IMR-90 (cell line): ENCODE data around the gene ZNF611. TPM values are rescaled to one million over a fixed set of nuclear protein-coding genes. Genes with fewer than 3 reads are reported as not detected.

ENCODE experiments used
- ATAC-seq: fragments of 200-7000 bp; cut with Tn5 transposase; 2 replicates; pipeline ENCODE4 v1.9.1; 2020; ENCODE audit warnings: low read depth, mild to moderate bottlenecking, moderate library complexity
- BruUV-seq: library from RNA; stranded (reverse); fragments of 400-500 nt; replicated peaks from 2 replicates; lab custom pipeline; 2021; lab: Mats Ljungman, UMichigan
- CTCF ChIA-PET: fragments of 300-600 bp; formaldehyde crosslinking; extraction: SDS; loops from one replicate; lab custom pipeline; 2021; ENCODE audit warnings: antibody characterized with exemption; lab: Yijun Ruan, JAX
- POLR2A ChIA-PET: fragments of 300-600 bp; sonication (Branson Sonifier 250); formaldehyde crosslinking; loops from one replicate; lab custom pipeline; 2022; ENCODE audit warnings: antibody characterized with exemption; ENCODE audit not compliant: unreplicated experiment; lab: Charles Lee
- DNase-seq: peaks from one replicate; pipeline ENCODE4 v3.0.0; 2013
- H2AFZ ChIP-seq: replicated peaks from 2 replicates; pipeline ENCODE3; 2013; ENCODE audit warnings: low read length, mild to moderate bottlenecking; ENCODE audit not compliant: poor library complexity
- H2AK5ac ChIP-seq: 2 replicates; pipeline ENCODE4 v1.6.1; 2013; ENCODE audit warnings: low read depth, low read length, inconsistent platforms
- H2AK9ac ChIP-seq: replicated peaks from 2 replicates; pipeline ENCODE3; 2013; ENCODE audit warnings: mild to moderate bottlenecking, low read depth, low read length, moderate library complexity; ENCODE audit not compliant: poor library complexity
- H2BK120ac ChIP-seq: 2 replicates; pipeline ENCODE4 v1.6.1; 2013; ENCODE audit warnings: low read depth, low read length, inconsistent platforms
- H2BK15ac ChIP-seq: 3 replicates; pipeline ENCODE4 v1.6.1; 2013; ENCODE audit warnings: low read depth, low read length, inconsistent platforms
- H2BK20ac ChIP-seq: 2 replicates; pipeline ENCODE4 v1.6.1; 2013; ENCODE audit warnings: low read depth, mild to moderate bottlenecking, inconsistent platforms, low read length, moderate library complexity
- H2BK5ac ChIP-seq: 2 replicates; pipeline ENCODE4 v1.6.1; 2013; ENCODE audit warnings: mild to moderate bottlenecking, low read depth, low read length, inconsistent platforms; ENCODE audit not compliant: poor library complexity, severe bottlenecking
- H3K14ac ChIP-seq: replicated peaks from 2 replicates; pipeline ENCODE4 v1.6.1; 2013; ENCODE audit warnings: low read depth, low read length, inconsistent platforms
- H3K18ac ChIP-seq: 2 replicates; pipeline ENCODE4 v1.6.1; 2013; ENCODE audit warnings: low read depth, low read length, control low read depth
- H3K23ac ChIP-seq: 2 replicates; pipeline ENCODE4 v1.6.1; 2013; ENCODE audit warnings: low read depth, low read length, inconsistent platforms
- H3K27ac ChIP-seq: 2 replicates; pipeline ENCODE4 v1.5.1; 2013; ENCODE audit warnings: mild to moderate bottlenecking, control low read depth, low read length; ENCODE audit not compliant: insufficient read depth
- H3K27me3 ChIP-seq: 2 replicates; pipeline ENCODE4 v1.6.1; 2013; ENCODE audit warnings: low read length; ENCODE audit not compliant: control insufficient read depth, insufficient read depth
- H3K36me3 ChIP-seq: 2 replicates; pipeline ENCODE4 v1.6.1; 2013; ENCODE audit warnings: low read length, mixed read lengths; ENCODE audit not compliant: control insufficient read depth, insufficient read depth
- H3K4ac ChIP-seq: 2 replicates; pipeline ENCODE4 v1.6.1; 2013; ENCODE audit warnings: low read depth, low read length, inconsistent platforms
- H3K4me1 ChIP-seq: 2 replicates; pipeline ENCODE4 v1.6.1; 2013; ENCODE audit warnings: low read length, mixed read lengths; ENCODE audit not compliant: control insufficient read depth, insufficient read depth
- H3K4me2 ChIP-seq: 2 replicates; pipeline ENCODE4 v1.6.1; 2013; ENCODE audit warnings: low read depth, mild to moderate bottlenecking, control low read depth, low read length, moderate library complexity
- H3K4me3 ChIP-seq: 2 replicates; pipeline ENCODE4 v1.5.1; 2013; ENCODE audit warnings: low read depth, mild to moderate bottlenecking, control low read depth, low read length, moderate library complexity; ENCODE audit not compliant: insufficient read depth
- H3K56ac ChIP-seq: 2 replicates; pipeline ENCODE4 v1.6.1; 2013; ENCODE audit warnings: low read length, inconsistent platforms; ENCODE audit not compliant: insufficient read depth; ENCODE audit errors: extremely low read depth
- H3K79me1 ChIP-seq, 2 experiments: 2 replicates each; pipeline ENCODE4 v1.6.1; 2013; ENCODE audit warnings: low read length in 2 of 2, inconsistent platforms in 1 of 2, low read depth in 1 of 2
- H3K9ac ChIP-seq: 2 replicates; pipeline ENCODE4 v1.6.1; 2013; ENCODE audit warnings: low read depth, low read length, control low read depth
- H3K9me1 ChIP-seq: 2 replicates; pipeline ENCODE4 v1.6.1; 2013; ENCODE audit warnings: low read length, inconsistent platforms; ENCODE audit not compliant: insufficient read depth
- H3K9me3 ChIP-seq: 2 replicates; pipeline ENCODE4 v1.6.1; 2013; ENCODE audit warnings: low read length; ENCODE audit not compliant: control insufficient read depth, insufficient read depth
- H4K20me1 ChIP-seq: 2 replicates; pipeline ENCODE4 v1.6.1; 2013; ENCODE audit warnings: low read length, inconsistent platforms; ENCODE audit not compliant: insufficient read depth
- H4K5ac ChIP-seq: 2 replicates; pipeline ENCODE4 v1.6.1; 2013; ENCODE audit warnings: mild to moderate bottlenecking, low read depth, low read length, control low read depth
- H4K8ac ChIP-seq, 2 experiments: 2 replicates each; pipeline ENCODE4 v1.6.1; 2013; ENCODE audit warnings: low read depth in 2 of 2, low read length in 2 of 2, control low read depth in 1 of 2, inconsistent platforms in 1 of 2
- H4K91ac ChIP-seq: 2 replicates; pipeline ENCODE4 v1.6.1; 2013; ENCODE audit warnings: low read depth, low read length, inconsistent platforms; ENCODE audit not compliant: insufficient read depth
- BHLHE40 ChIP-seq: fragments of 150-350 bp; IDR thresholded peaks from 2 replicates; pipeline ENCODE4 v1.6.1; 2016; ENCODE audit warnings: mild to moderate bottlenecking, low read depth, low read length
- CEBPB ChIP-seq: IDR thresholded peaks from 2 replicates; pipeline ENCODE4 v1.6.1; 2012; ENCODE audit warnings: low read depth, low read length, improper control_type of control experiment
- CHD1 ChIP-seq: IDR thresholded peaks from 2 replicates; pipeline ENCODE4 v1.6.1; 2012; ENCODE audit warnings: low read depth, low read length, improper control_type of control experiment
- CTCF ChIP-seq: conservative IDR thresholded peaks from 2 replicates; pipeline ENCODE4 v1.5.1; 2012; ENCODE audit warnings: mild to moderate bottlenecking, low read depth, low read length, improper control_type of control experiment
- FOS ChIP-seq: fragments of 150-350 bp; IDR thresholded peaks from 2 replicates; pipeline ENCODE4 v1.6.1; 2016; ENCODE audit warnings: low read depth, low read length
- MAFK ChIP-seq: IDR thresholded peaks from 2 replicates; pipeline ENCODE4 v1.6.1; 2012; ENCODE audit warnings: low read depth, low read length, improper control_type of control experiment
- MAZ ChIP-seq: IDR thresholded peaks from 2 replicates; pipeline ENCODE4 v1.6.1; 2012; ENCODE audit warnings: low read depth, mild to moderate bottlenecking, low read length, improper control_type of control experiment, moderate library complexity, borderline replicate concordance
- MXI1 ChIP-seq: IDR thresholded peaks from 2 replicates; pipeline ENCODE4 v1.6.1; 2012; ENCODE audit warnings: low read depth, mild to moderate bottlenecking, low read length, moderate library complexity, borderline replicate concordance
- NFE2L2 ChIP-seq: fragments of 150-350 bp; IDR thresholded peaks from 2 replicates; pipeline ENCODE4 v1.6.1; 2016; ENCODE audit warnings: low read depth, mild to moderate bottlenecking, low read length
- POLR2A ChIP-seq: IDR thresholded peaks from 2 replicates; pipeline ENCODE4 v1.6.1; 2012; ENCODE audit warnings: mild to moderate bottlenecking, low read depth, low read length
- RAD21 ChIP-seq: IDR thresholded peaks from 2 replicates; pipeline ENCODE4 v1.6.1; 2012; ENCODE audit warnings: low read length, improper control_type of control experiment
- RCOR1 ChIP-seq: IDR thresholded peaks from 2 replicates; pipeline ENCODE4 v1.6.1; 2012; ENCODE audit warnings: mild to moderate bottlenecking, low read length, improper control_type of control experiment; ENCODE audit not compliant: insufficient replicate concordance
- RFX5 ChIP-seq: IDR thresholded peaks from 2 replicates; pipeline ENCODE4 v1.8.0; 2012; ENCODE audit warnings: low read depth, mild to moderate bottlenecking, low read length, moderate library complexity
- SMC3 ChIP-seq: fragments of 150-350 bp; IDR thresholded peaks from 2 replicates; pipeline ENCODE4 v1.6.1; 2016; ENCODE audit warnings: low read depth, mild to moderate bottlenecking, antibody characterized with exemption, low read length, moderate library complexity
- USF2 ChIP-seq: fragments of 150-350 bp; IDR thresholded peaks from 2 replicates; pipeline ENCODE4 v1.6.1; 2017; ENCODE audit warnings: mild to moderate bottlenecking, antibody characterized with exemption, low read length, low read depth
- WGBS, 2 experiments: methylation state at CpG; one replicate each; pipeline versions ENCODE4 v1.1.5 to v1.1.7; 2013; ENCODE audit warnings: missing lambda C conversion rate in 2 of 2; ENCODE audit not compliant: insufficient read length in 1 of 2; ENCODE audit errors: extremely low coverage in 2 of 2; 5-methylcytosine and 5-hydroxymethylcytosine counted together
- dilution Hi-C: fragments of 300-500 bp; cut with HindIII; formaldehyde crosslinking; loops from one replicate; pipeline ENCODE4 v1.14.3; 2018; ENCODE audit warnings: low sequenced_read_pairs; ENCODE audit not compliant: unreplicated experiment
- in situ Hi-C: fragments of 300-500 bp; cut with MboI; formaldehyde crosslinking; loops from 3 replicates; pipeline ENCODE4 v1.14.3; 2019; ENCODE audit warnings: low sequenced_read_pairs, inconsistent platforms, mixed read lengths
- intact Hi-C: fragments of 100-400 bp; cut with micrococcal nuclease; formaldehyde crosslinking; loops from 2 replicates; pipeline ENCODE4 v1.10.0; 2022
- polyA plus RNA-seq, 3 experiments: library from polyadenylated mRNA; depleted of rRNA; stranded (reverse); fragments of >200 nt; gene quantifications; 2 replicates each; pipeline ENCODE4 v1.2.3, GENCODE V29; 2012; ENCODE audit warnings: low replicate concordance in 1 of 3
- total RNA-seq: library from RNA; depleted of rRNA; stranded (reverse); fragments of >200 nt; gene quantifications from 2 replicates; pipeline ENCODE4 v1.2.3, GENCODE V29; 2012
- TF ChIP-seq, protein P1 (sequence below): fragments of 150-350 bp; IDR thresholded peaks from 2 replicates; pipeline ENCODE4 v1.6.1; 2016; ENCODE audit warnings: low read depth, mild to moderate bottlenecking, low read length, moderate library complexity, borderline replicate concordance

The ZNF611 gene
- total and polyA plus RNA-seq, 2 of the 4 experiments (the other 2 are of a cell fraction): 3.8 to 8.8 TPM

- Histone ChIP-seq H4K20me1 (0 out of 2 replicates have a peak, but pooled peaks cover 4% of the 10 kb centered on the region), H3K4ac (no peak overlapping the region), H3K56ac (no peak overlapping the region), H3K4me1 (peaks cover 3% of the 10 kb centered on the region; the same call in 1 of the 2 replicates), H3K14ac (no peak overlapping the region), H3K9me3 (no peaks in the 10 kb centered on the region), H2BK15ac (no peak overlapping the region), H2AK5ac (no peak overlapping the region), H3K4me3 (no peak overlapping the region), H4K91ac (no peak overlapping the region), H3K9me1 (peaks cover 8% of the 10 kb centered on the region), H3K23ac (no peak overlapping the region), H3K9ac (no peak overlapping the region), H2BK5ac (no peak overlapping the region), H2AFZ (no peak overlapping the region), H2BK20ac (no peak overlapping the region), H4K5ac (no peak overlapping the region), H3K4me2 (no peak overlapping the region), H3K27ac (no peak overlapping the region), H3K36me3 (peaks cover 13% of the 10 kb centered on the region), H2AK9ac (no peak overlapping the region), H2BK120ac (no peak overlapping the region), H3K27me3 (no peaks in the 10 kb centered on the region), H3K79me1 (peaks cover 14 to 70% of the 10 kb centered on the region in 2 experiments), H3K18ac (no peak overlapping the region), H4K8ac (no peak overlapping the region)
- ATAC-seq: no peak
- CTCF ChIA-PET: interaction anchor here (0.7 kb wide), 1 partner anchor 1253 kb away, joined by 3 read pairs; no protein-coding TSS in a partner anchor
- WGBS, 2 experiments: no CpG with 5 or more reads among the region's 1 CpG
- TF ChIP-seq RCOR1: no peak
- TF ChIP-seq MAFK: no peak
- no peak for TF ChIP-seq RFX5
- TF ChIP-seq CTCF: no peak
- TF ChIP-seq, protein P1, sequence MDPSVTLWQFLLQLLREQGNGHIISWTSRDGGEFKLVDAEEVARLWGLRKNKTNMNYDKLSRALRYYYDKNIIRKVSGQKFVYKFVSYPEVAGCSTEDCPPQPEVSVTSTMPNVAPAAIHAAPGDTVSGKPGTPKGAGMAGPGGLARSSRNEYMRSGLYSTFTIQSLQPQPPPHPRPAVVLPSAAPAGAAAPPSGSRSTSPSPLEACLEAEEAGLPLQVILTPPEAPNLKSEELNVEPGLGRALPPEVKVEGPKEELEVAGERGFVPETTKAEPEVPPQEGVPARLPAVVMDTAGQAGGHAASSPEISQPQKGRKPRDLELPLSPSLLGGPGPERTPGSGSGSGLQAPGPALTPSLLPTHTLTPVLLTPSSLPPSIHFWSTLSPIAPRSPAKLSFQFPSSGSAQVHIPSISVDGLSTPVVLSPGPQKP: no peak
- TF ChIP-seq USF2: no peak
- no peak for TF ChIP-seq MXI1
- no peak for TF ChIP-seq CHD1
- TF ChIP-seq NFE2L2: no peak
- no peak for TF ChIP-seq SMC3
- TF ChIP-seq RAD21: no peak
- TF ChIP-seq BHLHE40: no peak
- TF ChIP-seq POLR2A: no peak
- TF ChIP-seq MAZ: no peak
- no peak for TF ChIP-seq FOS
- no peak for TF ChIP-seq CEBPB
- no TSS peak for BruUV-seq
- POLR2A ChIA-PET: no interaction called here
- no peak for DNase-seq
- intact Hi-C loops (no loop called here), in situ Hi-C loops (no loop called here), dilution Hi-C loops (no loop called here)
Observed at GRCh38 chr19:52685811-52686210, 49.0 kb downstream of the ZNF611 start.
